ENCODE results near the gene IFRD2. TPM values are rescaled to one million over a fixed set of nuclear protein-coding genes. Genes with fewer than 3 reads are reported as not detected.

Gene IFRD2
- total and polyA plus RNA-seq, 2 of the 13 experiments (the other 11 are each of a cell fraction or from before 2014, with no cell fraction given): 32.8 to 96.1 TPM

DNA sequence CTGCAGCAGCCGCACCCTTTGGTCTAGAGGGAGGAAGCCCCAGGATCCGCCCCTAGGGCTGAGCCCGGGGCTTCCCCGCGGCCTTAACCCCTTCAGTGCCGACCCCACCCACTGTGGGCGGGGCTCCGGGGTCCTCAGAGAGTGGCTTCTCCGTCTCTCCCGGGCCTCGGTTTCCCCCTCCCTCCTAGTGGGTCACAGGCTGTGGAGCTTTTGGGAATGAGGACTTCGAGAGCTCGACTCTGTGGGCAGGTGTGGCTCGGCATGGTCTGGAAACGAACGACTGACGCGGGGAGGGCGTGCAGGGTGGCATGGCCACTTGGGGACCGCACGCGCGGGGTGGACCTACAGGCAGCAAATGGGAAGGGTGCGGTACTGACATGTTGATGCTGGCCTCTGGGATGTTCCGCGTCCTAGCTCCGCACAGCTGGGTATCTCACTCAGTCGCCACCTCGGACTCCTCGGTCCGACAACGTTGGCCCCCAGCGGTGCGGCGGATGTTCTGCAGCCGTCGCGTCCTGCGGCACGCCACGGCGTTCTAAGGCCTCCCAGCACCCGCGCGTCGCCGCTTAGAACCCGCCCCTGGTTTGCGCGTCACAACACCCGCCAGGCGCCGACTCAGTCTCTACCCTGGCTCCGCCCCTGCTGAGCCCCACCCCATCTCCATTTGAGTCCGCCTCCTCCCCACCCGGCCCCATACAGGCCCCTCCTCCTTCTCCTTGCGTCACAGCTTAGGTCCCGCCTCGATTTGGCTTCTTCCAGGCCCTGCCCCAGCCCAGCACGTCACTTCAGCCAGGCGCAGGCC, 6.8 kb upstream of the IFRD2 start, which contains the start of the genes HYAL3 and NAA80:
Gene HYAL3, minus strand, starts transcription at position 570 of the 802 bp plus-strand sequence. CDS start 3,803 bp downstream, outside the sequence.
Gene NAA80, minus strand, starts transcription at position 570 of the 802 bp plus-strand sequence. CDS start 1,942 bp downstream, outside the sequence.
- ChIA-PET CTCF (ENCODE audit: low intra/inter-chr PET ratio, low total read pairs) (interaction anchor here (1.5 kb wide), 1 partner anchor 23 kb away, joined by 3 read pairs; no protein-coding TSS in a partner anchor), POLR2A (interaction anchor here (0.5 to 7.9 kb wide), 25 partner anchors 8 to 104 kb away, joined by 3 to 222 read pairs (median 6); partner anchors contain the start of genes CYB561D2, GNAI2, HYAL2 and LSMEM2)
- peaks cover 1 to 3% of the 10 kb centered on the region in 2 experiments; a peak in 2 of 5 replicates for H3K36me3 ChIP-seq (replicated peaks in 1 of 2; ENCODE audit: control insufficient read depth in 1 of 2, insufficient read depth in 2 of 2, low read length in 2 of 2)
- WGBS (ENCODE audit: low lambda C conversion rate): under 1% methylated on average over 22 of the region's 61 CpGs
- peaks cover 11% of the 10 kb centered on the region for H4K20me1 ChIP-seq (ENCODE audit: insufficient read depth, low read length)
- H3K79me2 ChIP-seq (ENCODE audit: insufficient read depth, low read length): peaks cover 36% of the 10 kb centered on the region
- H3K27me3 ChIP-seq (ENCODE audit: control insufficient read depth in 1 of 2, insufficient read depth in 2 of 2, low read length in 2 of 2): no peaks in the 10 kb centered on the region; a peak in 1 of 5 replicates
- no peak for FAIRE-seq
- peak within 1 kb of the TSS; percentile 79 for H3K9ac ChIP-seq (ENCODE audit: insufficient read depth, low read depth, low read length)
- intact Hi-C loops (cut with micrococcal nuclease; ENCODE audit: unreplicated experiment) (loop anchor here (1.0 kb wide), 1 partner anchor 22 kb away; no protein-coding TSS in a partner anchor), in situ Hi-C loops (cut with HindIII; ENCODE audit: extremely low pct_ligation_motif_present, low pct_unique_long_range_greater_than_20kb) (no loop called here)
- no TSS peak for BruUV-seq (replicated peaks)
- H3K4me3 ChIP-seq (replicated peaks in 1 of 3; ENCODE audit: insufficient read depth in 1 of 3, low read depth in 2 of 3, low read length in 3 of 3): peak within 1 kb of the TSS; percentile 66 to 91 (median 89)
- H3K27ac ChIP-seq (ENCODE audit: extremely low read length, insufficient read depth, low read length): peak within 1 kb of the TSS; percentile 87
- DNase-seq (ENCODE audit: low spot score): no peak
- no peak within 1 kb of the TSS for H2AFZ ChIP-seq (ENCODE audit: low read length)
- peak; percentile 53 for ATAC-seq
- peaks cover 52% of the 10 kb centered on the region for H3K4me1 ChIP-seq (ENCODE audit: insufficient read depth, low read length)
- no peaks in the 10 kb centered on the region for H3K9me3 ChIP-seq (ENCODE audit: low read length)
- H3K4me2 ChIP-seq (ENCODE audit: low read depth, low read length): peak within 1 kb of the TSS; percentile 87
- TF ChIP-seq ZNF558 (CRISPR knock-in tag; IDR thresholded peaks at IDR 0.05; ENCODE audit: borderline replicate concordance): peak; percentile 73; the same call in 1 of the 2 replicates
- no peak for TF ChIP-seq ONECUT2 (CRISPR knock-in tag; IDR thresholded peaks at IDR 0.05)
- TF ChIP-seq KLF11 (CRISPR knock-in tag; IDR thresholded peaks at IDR 0.05): no peak
- no peak for TF ChIP-seq CC2D1A (CRISPR knock-in tag; IDR thresholded peaks at IDR 0.05)
- TF ChIP-seq TAF15 (IDR thresholded peaks at IDR 0.05; ENCODE audit: low read depth, low read length, poor library complexity, severe bottlenecking): peak; percentile 81
- TF ChIP-seq, protein P1, sequence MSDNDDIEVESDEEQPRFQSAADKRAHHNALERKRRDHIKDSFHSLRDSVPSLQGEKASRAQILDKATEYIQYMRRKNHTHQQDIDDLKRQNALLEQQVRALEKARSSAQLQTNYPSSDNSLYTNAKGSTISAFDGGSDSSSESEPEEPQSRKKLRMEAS (IDR thresholded peaks at IDR 0.05): peak; percentile 86
- no peak for TF ChIP-seq FOXK2 (IDR thresholded peaks at IDR 0.05)
- TF ChIP-seq MTF2 (CRISPR knock-in tag; IDR thresholded peaks at IDR 0.05; ENCODE audit: borderline replicate concordance): no peak
- TF ChIP-seq, protein P2, sequence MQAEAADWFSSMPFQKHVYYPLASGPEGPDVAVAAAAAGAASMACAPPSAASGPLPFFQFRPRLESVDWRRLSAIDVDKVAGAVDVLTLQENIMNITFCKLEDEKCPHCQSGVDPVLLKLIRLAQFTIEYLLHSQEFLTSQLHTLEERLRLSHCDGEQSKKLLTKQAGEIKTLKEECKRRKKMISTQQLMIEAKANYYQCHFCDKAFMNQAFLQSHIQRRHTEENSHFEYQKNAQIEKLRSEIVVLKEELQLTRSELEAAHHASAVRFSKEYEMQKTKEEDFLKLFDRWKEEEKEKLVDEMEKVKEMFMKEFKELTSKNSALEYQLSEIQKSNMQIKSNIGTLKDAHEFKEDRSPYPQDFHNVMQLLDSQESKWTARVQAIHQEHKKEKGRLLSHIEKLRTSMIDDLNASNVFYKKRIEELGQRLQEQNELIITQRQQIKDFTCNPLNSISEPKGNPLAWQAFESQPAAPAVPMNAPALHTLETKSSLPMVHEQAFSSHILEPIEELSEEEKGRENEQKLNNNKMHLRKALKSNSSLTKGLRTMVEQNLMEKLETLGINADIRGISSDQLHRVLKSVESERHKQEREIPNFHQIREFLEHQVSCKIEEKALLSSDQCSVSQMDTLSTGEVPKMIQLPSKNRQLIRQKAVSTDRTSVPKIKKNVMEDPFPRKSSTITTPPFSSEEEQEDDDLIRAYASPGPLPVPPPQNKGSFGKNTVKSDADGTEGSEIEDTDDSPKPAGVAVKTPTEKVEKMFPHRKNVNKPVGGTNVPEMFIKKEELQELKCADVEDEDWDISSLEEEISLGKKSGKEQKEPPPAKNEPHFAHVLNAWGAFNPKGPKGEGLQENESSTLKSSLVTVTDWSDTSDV (CRISPR knock-in tag; IDR thresholded peaks at IDR 0.05): 0 out of 2 replicates have a peak, but pooled peaks have one; percentile 47
- TF ChIP-seq ZNF547 (CRISPR knock-in tag; IDR thresholded peaks at IDR 0.05): peak; percentile 61; the same call in 1 of the 2 replicates
- peak; percentile 76; the same call in 1 of the 2 replicates for TF ChIP-seq ZNF138 (CRISPR knock-in tag; IDR thresholded peaks at IDR 0.05; ENCODE audit: low read depth)
- peak; percentile 84; the same call in 1 of the 2 replicates for TF ChIP-seq KDM5B (CRISPR knock-in tag; IDR thresholded peaks at IDR 0.05; ENCODE audit: borderline replicate concordance)
- TF ChIP-seq FOXO1 (CRISPR knock-in tag; IDR thresholded peaks at IDR 0.05): 0 out of 2 replicates have a peak, but pooled peaks have one; percentile 38
- peak; percentile 61; the same call in 1 of the 2 replicates for TF ChIP-seq KDM5A (IDR thresholded peaks at IDR 0.05; ENCODE audit: borderline replicate concordance, low read length)
- no peak for TF ChIP-seq ATRX (CRISPR knock-in tag; IDR thresholded peaks at IDR 0.05; ENCODE audit: borderline replicate concordance)
- TF ChIP-seq ZNF552 (CRISPR knock-in tag; IDR thresholded peaks at IDR 0.05; ENCODE audit: borderline replicate concordance): peak; percentile 76; the same call in 1 of the 2 replicates
- 0 out of 2 replicates have a peak, but pooled peaks have one; percentile 18 for TF ChIP-seq KDM6A (CRISPR knock-in tag; IDR thresholded peaks at IDR 0.05; ENCODE audit: low read depth)
- TF ChIP-seq ZNF224 (CRISPR knock-in tag; IDR thresholded peaks at IDR 0.05): no peak
- TF ChIP-seq MYNN (CRISPR knock-in tag; IDR thresholded peaks at IDR 0.05; ENCODE audit: low read depth): no peak

All from HepG2 (cell line).